ENCODE results near the gene REV3L. TPM values are rescaled to one million over a fixed set of nuclear protein-coding genes. Genes with fewer than 3 reads are reported as not detected.

Gene REV3L
- total RNA-seq, 1 experiment from 2014 or later = 12.8 TPM

- no peaks in the 10 kb centered on the region for H3K9me2 ChIP-seq (ENCODE audit: insufficient read depth)
- CTCF ChIA-PET = no interaction called here
- no peak for TF ChIP-seq SIN3A (IDR thresholded peaks at IDR 0.05; ENCODE audit: low read depth)
- no peak for TF ChIP-seq CBX3 (IDR thresholded peaks at IDR 0.05; ENCODE audit: low read depth)
- no peak for TF ChIP-seq REST (IDR thresholded peaks at IDR 0.05; ENCODE audit: low read depth)
- TF ChIP-seq CEBPB (IDR thresholded peaks at IDR 0.05; ENCODE audit: low read depth) = no peak
- no peak for TF ChIP-seq FOSL1 (IDR thresholded peaks at IDR 0.05; ENCODE audit: low read depth)
- TF ChIP-seq JUND (IDR thresholded peaks at IDR 0.05) = no peak
- TF ChIP-seq POLR2A (IDR thresholded peaks at IDR 0.05; ENCODE audit: borderline replicate concordance, extremely low read depth, insufficient read depth, insufficient read length) = no peak
- no peak for TF ChIP-seq CTCF (IDR thresholded peaks at IDR 0.05 in 2 of 3, conservative IDR thresholded peaks at IDR 0.05 in 1 of 3; ENCODE audit: borderline replicate concordance in 1 of 3, insufficient read depth in 1 of 3, low read depth in 2 of 3, low read length in 2 of 3)
- no peak for TF ChIP-seq ELF1 (IDR thresholded peaks at IDR 0.05; ENCODE audit: borderline replicate concordance, low read depth)
- no peak for TF ChIP-seq ATF3 (IDR thresholded peaks at IDR 0.05)
- no peak for TF ChIP-seq EGR1 (IDR thresholded peaks at IDR 0.05; ENCODE audit: low read depth)
- RAD21 ChIA-PET (ENCODE audit: low non-redundant PET in 1 of 2, low total read pairs in 2 of 2, uncharacterized antibody in 2 of 2, unreplicated experiment in 2 of 2) = no interaction called here
- no peak overlapping the region for H3K27ac ChIP-seq (ENCODE audit: low read depth, low read length)
- ATAC-seq (no peak), DNase-seq (ENCODE audit: low read depth, low spot score) (no peak)
- no TSS peak for BruUV-seq (replicated peaks)
- H3K9ac ChIP-seq (ENCODE audit: low read length) = no peak overlapping the region
- no peaks in the 10 kb centered on the region for H4K20me1 ChIP-seq (ENCODE audit: insufficient read depth)
- no peak overlapping the region for H2AFZ ChIP-seq (ENCODE audit: low read depth, low read length, poor library complexity, severe bottlenecking)
- H3K79me2 ChIP-seq (ENCODE audit: insufficient read depth, low read length) = no peaks in the 10 kb centered on the region
- POLR2A ChIA-PET = no interaction called here
- intact Hi-C loops (cut with micrococcal nuclease) = no loop called here
- no peaks in the 10 kb centered on the region for H3K9me3 ChIP-seq (ENCODE audit: control insufficient read depth in 1 of 2, insufficient read depth in 1 of 2, low read depth in 1 of 2, low read length in 2 of 2)
- no peaks in the 10 kb centered on the region for H3K36me3 ChIP-seq (ENCODE audit: control insufficient read depth in 1 of 2, insufficient read depth in 2 of 2, low read length in 2 of 2)
- H3K4me2 ChIP-seq (ENCODE audit: low read length) = no peak overlapping the region
- H3K4me3 ChIP-seq (replicated peaks in 1 of 2; ENCODE audit: low read depth in 1 of 2, low read length in 2 of 2) = no peak overlapping the region
- H3K27me3 ChIP-seq (ENCODE audit: insufficient read depth, low read length) = no peaks in the 10 kb centered on the region
- H3K4me1 ChIP-seq (ENCODE audit: control insufficient read depth in 1 of 2, insufficient read depth in 2 of 2, low read length in 2 of 2) = no peaks in the 10 kb centered on the region
Observed at GRCh38 chr6:111503660-111504059, 20.6 kb upstream of the REV3L start.
